Stimulated activated CD8-positive, alpha-beta memory T cell treated with anti-CD3 and anti-CD28 coated beads, Interleukin-7, amount 100 ng/mL, for 4 hours (primary cell): Measurements from ENCODE around the gene FKRP.

ENCODE experiments used
- DNase-seq, 2 donors: peaks; one replicate each; pipeline ENCODE4 v3.0.0-alpha.2; 2020; ENCODE audit warnings: low read depth in 2 of 2

FKRP gene

GRCh38 chr19:46732172-46732938 lies 13.5 kb upstream of the FKRP start:
- no peak for DNase-seq

DNA sequence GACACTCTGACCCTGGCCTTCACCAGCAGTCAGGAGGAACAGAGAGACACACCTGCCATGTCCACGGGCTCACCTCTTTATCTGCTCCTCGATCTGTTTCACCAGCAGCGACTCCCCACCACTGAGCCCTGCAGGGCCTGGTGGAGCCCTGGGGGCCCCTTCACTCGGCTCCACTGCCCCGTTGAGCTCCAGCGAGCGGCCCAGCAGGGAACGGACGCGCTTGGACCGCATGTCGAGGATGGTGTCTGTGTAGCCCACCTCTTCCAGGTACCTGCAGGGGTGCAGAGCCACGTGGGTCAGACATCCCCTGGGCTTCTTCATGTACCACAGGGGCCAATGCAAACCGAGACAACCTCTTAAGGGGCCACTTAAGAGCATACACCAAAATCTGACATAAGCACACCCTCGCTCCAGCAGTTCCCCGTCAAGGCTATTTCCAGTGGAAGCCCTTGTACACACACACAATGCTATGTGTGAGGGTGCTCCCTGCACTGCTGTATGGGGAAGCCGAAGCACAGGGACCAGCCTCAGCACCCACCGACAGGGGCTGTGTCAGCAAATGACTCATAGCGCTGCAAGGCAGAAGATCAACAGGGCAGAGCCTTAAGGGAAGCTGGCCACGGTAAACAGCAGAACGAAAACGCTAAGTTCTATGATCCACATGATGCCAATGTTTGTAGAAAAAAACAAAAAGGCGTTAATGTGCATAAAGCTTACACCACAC lies 12.7 kb upstream of the FKRP start:
- DNase-seq = no peak

DNA sequence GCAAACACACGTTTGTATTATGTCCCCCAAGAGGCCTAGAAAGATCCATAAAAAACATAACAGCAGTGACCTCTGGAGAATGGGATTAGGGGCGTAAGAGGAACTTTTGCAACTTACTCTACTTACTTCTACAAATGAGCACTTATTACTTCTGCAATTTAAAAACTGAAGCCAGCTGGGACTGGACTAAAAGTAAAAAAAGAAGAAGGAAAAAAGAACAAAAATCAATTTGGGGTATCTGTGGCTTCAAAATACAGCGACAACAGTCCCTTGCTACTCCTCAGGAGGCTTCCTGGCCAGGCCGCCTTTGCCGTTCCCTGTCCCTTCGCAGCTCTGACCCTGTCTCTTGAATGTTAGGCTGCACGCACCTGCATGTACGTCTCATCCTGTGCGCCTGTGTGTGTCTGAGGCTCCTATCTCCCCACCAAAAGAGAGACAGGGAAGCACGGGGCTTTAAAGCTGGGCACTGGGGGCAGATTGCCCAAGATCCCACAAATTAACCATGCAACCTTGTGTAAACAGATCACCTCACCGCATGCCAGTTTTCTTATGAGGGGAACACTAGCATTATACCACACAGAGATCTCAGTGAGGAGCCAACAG lies 12.1 kb upstream of the FKRP start:
- no peak for DNase-seq

- no peak for DNase-seq
Observed at GRCh38 chr19:46736531-46737297, 9.1 kb upstream of the FKRP start.

GRCh38 chr19:46737298-46737654 lies 8.6 kb upstream of the FKRP start:
- no peak for DNase-seq

DNA sequence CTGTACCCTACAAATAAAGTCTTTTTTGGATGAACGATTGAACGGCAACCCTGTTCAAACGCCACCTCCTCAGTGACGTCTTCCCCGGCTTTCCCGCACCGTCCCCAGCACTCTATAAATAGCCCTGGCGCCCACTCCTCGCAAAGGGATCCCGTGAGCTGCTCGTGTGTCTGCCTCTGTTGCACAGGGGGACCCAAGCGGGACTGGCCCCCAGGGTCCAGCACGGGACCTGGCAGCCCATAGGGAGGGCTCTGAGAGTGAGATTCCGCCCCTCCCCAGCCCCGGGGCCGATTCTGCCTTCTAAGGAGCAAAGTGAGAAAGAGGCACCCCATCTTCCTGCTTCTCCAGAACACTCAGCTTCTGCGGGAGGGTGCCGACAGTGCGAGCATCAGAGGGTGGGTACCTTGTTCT lies 8.1 kb upstream of the FKRP start:
- no peak for DNase-seq

DNA sequence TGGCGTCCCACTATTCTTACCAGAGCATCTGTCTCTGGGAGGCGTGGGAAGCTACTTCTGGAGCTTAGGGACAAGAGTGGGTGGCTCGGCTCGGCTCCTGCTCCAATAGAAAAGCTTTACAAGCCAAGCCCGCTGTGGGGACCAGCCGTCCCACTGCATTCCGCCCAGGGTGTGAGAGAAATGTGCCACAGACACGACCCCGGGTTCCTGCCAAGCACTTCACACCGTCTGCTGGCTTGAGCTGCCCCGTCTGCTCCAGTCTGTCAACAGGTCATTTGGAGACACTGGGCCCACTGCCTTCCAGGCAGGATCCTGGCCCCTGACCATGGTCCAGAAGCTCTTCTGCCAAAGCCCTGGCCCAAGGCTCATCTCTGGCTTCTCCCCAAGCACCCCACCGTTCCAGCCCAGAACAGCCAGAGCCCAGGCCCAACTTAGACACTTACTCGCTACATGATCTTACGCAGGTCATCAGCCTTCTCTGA lies 6.5 kb upstream of the FKRP start:
- no peak for DNase-seq

DNA sequence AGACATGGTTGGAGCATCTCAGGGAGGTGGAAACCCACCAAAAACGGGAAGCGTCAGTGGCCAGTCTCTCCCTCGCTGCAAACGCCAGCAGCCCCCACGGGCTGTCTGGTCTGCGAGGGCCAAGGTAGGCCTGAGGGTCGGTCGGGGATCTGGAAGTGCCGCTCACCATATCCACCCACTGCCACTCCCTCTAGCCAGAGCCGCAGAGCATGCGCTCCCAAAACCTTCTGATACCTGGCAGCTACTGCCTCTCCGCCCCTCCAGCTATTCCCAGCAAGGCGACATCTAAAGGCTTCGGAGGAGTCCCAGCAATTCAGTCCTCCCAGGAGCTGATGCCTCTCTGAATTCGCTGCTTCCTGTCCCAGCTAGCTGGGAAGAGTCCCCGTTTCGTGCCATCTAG lies 4.4 kb upstream of the FKRP start:
- DNase-seq = no peak

DNA sequence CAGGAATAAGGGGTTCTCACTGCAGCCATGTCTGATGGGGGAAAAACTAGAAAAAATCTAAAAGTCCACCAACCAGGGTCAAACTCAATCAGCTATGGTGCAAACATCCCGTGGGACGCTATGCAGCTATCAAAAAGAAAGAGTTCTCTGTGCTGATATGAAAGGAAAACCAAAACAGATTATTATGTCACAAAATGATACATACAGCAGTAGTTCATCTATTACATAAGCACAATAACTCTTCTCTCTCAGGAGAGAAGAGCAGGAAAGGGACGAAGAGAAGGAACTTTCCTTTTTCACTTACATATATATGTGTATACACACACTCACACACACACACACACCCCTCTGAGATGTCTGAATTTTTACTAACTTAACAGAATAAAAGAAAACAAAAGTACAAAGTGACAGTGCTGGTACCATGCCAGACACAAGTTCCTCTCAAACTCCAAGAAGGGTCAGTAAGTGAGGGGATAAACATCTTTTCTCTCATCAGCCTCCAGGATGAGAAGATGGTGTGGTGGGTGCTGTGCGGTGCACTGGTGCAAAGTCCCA lies 2.9 kb upstream of the FKRP start:
- DNase-seq = no peak

GRCh38 chr19:46744005-46744691 lies 1.7 kb upstream of the FKRP start:
- no peak for DNase-seq

- no peak for DNase-seq
Observed at GRCh38 chr19:46745030-46745429, 827 bp upstream of the FKRP start.

GRCh38 chr19:46746281-46747057 lies 612 bp downstream of the FKRP start, which contains the start of gene STRN4:
TSS of gene STRN4 (minus strand) at chr19:46746450. CDS start at chr19:46746430, 20 bp downstream.
- DNase-seq = peak in 1 of 2 donors; percentile 57

DNA sequence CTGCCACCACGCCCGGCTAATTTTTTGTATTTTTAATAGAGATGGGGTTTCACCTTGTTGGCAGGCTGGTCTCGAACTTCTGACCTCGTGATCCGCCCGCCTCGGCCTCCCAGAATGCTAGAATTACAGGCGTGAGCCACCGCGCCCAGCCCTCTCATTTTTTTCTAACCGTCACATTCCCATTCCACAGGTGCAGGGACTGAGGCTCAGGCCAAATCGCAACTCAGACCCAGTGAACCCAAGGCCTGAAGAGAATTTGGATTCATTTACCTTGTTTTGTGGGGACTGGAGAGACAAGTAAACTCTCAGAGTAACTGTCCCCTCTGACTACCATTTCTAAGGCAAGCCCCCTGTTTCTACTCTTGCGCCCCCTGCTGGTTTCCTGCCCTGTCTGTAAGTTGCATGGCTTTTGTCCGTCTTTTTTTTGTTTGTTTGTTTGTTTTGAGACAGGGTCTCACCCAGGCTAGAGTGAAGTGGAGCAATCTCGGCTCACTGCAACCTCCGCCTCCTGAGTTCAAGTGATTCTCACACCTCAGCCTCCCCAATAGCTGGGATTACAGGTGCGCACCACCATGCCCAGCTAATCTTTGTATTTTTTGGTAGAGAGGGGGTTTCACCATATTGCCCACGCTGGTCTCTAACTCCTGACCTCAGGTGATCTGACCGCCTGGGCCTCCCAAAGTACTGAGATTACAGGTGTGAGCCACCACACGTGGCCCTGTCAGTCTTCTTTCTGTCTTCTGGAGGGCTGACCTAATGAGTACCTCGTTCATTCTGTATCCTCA lies 2.7 kb downstream of the FKRP start:
- DNase-seq = peak; percentile 53 to 58

GRCh38 chr19:46753420-46754155 lies 7.7 kb downstream of the FKRP start:
- DNase-seq = peak; percentile 36

DNA sequence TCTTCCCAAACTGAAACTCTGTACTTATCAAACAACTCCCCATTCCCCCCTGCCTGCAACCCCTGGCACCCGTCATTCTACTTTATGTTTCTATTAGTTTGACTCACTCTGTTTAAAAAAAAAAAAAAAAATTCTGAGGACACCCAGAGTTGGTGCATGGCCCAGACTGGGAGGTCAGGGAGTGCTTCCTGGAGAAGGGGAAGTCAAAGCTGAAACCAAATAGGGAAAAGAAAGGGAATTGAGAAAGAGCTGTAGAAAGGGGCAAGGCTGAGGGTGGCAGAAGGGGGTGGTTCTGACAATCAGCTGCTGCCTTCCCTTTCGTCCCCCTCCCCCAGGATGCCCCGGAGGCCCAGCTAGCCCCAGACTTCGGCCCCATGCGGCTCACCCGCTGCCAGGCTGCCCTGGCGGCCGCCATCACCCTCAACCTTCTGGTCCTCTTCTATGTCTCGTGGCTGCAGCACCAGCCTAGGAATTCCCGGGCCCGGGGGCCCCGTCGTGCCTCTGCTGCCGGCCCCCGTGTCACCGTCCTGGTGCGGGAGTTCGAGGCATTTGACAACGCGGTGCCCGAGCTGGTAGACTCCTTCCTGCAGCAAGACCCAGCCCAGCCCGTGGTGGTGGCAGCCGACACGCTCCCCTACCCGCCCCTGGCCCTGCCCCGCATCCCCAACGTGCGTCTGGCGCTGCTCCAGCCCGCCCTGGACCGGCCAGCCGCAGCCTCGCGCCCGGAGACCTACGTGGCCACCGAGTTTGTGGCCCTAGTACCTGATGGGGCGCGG lies 9.4 kb downstream of the FKRP start:
- no peak for DNase-seq

DNA sequence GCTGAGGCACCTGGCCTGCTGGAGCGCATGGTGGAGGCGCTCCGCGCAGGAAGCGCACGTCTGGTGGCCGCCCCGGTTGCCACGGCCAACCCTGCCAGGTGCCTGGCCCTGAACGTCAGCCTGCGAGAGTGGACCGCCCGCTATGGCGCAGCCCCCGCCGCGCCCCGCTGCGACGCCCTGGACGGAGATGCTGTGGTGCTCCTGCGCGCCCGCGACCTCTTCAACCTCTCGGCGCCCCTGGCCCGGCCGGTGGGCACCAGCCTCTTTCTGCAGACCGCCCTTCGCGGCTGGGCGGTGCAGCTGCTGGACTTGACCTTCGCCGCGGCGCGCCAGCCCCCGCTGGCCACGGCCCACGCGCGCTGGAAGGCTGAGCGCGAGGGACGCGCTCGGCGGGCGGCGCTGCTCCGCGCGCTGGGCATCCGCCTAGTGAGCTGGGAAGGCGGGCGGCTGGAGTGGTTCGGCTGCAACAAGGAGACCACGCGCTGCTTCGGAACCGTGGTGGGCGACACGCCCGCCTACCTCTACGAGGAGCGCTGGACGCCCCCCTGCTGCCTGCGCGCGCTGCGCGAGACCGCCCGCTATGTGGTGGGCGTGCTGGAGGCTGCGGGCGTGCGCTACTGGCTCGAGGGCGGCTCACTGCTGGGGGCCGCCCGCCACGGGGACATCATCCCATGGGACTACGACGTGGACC lies 10.1 kb downstream of the FKRP start:
- DNase-seq = no peak

DNA sequence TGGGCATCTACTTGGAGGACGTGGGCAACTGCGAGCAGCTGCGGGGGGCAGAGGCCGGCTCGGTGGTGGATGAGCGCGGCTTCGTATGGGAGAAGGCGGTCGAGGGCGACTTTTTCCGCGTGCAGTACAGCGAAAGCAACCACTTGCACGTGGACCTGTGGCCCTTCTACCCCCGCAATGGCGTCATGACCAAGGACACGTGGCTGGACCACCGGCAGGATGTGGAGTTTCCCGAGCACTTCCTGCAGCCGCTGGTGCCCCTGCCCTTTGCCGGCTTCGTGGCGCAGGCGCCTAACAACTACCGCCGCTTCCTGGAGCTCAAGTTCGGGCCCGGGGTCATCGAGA lies 10.7 kb downstream of the FKRP start:
- DNase-seq = no peak

DNA sequence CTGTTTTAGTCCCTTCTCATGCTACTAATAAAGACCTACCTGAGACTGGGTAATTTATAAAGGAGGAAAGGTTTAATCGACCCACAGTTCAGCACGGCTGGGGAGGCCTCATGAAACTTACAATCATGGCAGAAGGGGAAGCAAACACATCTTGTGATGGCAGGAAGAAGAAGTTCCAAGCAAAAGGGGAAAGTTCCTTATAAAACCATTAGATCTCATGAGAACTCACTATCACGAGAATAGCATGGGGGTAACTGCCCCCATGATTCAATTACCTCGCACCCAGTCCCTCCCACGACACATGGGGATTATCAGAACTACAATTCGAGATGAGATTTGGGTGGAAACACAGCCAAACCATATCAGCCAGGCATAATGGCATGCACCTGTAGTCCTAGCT lies 13.3 kb downstream of the FKRP start:
- no peak for DNase-seq
